TTC549 (cell line): ENCODE measurements around the gene HS3ST1.

ENCODE experiments used
- FAIRE-seq: peaks from 2 replicates; lab custom pipeline; 2012; peaks lifted over from hg19 to GRCh38; lab: Jason Lieb, UNC

HS3ST1 gene

DNA sequence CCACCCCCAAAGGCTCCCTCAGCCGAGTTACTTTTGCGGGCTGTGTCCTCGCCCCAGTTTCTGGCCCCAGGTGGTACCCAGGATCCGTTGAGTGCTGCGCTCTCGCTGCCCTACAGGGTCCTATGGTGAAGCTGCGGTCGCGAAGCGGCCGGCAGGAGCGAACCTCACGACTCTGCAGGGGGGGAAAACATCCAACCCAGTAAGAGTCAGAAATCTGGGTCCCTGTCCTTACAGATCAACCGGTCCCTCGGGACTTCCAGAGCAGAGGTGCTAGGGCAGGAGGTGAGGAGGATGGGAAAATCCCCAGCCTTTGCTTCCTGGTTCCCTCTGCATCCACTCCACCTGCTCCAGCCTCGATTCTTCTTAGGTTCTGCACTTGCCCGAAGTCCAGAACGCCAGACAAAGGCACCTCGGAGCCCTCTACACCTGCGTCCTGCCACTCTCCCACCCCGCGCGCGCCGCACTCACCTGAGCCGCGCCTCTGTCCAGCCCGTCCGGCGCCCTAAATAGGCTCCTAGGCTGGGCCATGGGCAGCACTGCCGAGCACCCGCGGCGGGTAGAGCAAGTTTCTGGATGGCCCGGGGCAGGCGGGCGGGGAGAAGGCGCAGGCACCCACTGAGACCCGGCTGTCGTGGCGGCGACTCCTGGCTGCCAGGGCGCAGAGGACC is at the start of gene HS3ST1:
Gene HS3ST1 (minus strand): TSS at position 664 of the 668 bp plus-strand sequence. CDS start 28,889 bp downstream, outside the sequence.
- FAIRE-seq, result no peak

DNA sequence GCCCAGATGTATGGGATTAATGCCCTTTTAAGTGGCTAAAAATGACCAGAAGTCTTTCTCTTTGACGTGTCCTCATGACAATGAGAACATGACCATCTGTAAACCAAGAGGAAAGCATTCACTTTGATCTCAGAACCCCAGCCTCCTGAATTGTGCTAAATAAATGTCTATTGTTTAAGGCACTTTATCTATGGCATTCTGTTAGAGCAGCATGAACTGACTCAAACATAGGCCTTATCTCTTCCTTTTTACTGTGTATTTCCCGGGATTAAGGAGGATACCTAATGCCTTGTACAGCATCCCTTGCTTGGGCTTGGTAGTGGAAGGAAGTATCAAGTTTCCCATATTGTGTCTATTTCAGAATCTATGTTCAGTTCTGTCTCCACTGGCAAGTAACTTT is 47.2 kb upstream of the HS3ST1 start:
- no peak for FAIRE-seq

DNA sequence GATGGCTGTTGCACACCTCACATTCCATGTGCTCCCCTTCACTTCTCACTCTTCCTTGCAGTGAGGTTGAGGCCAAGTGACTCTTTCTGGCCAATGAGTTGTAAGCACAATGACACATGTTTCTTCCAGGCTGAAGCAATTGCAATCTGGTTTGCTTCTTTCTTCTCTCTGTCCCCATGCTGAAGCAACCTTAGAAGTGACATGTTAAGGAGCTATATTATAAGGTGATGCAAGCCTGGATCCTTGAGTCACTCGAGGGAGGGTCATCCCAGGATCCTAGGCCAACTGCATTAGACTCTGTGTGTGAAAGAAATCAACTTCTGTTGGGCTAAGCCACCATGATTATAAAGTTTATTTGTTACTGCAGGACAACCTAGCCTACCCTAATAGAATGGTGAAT is 45.5 kb upstream of the HS3ST1 start:
- FAIRE-seq, result no peak

DNA sequence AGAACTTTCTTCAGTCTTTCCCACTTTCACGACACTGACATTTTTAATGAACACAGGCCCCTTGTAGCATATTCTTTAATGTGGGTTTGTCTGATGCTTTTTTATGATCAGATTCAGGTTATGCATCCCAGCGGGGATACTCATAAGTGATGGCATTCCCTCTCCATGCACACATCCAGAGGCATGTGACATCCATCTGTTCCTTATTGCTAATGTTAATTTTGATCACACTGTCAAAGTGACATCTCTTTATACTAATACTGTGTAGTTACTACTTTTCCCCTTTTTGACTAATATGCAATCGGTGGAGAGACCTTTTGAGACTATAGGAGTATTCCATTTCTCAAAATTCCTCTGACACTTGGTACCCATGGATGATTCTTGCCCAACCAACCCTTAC is 43.8 kb upstream of the HS3ST1 start:
- no peak for FAIRE-seq

DNA sequence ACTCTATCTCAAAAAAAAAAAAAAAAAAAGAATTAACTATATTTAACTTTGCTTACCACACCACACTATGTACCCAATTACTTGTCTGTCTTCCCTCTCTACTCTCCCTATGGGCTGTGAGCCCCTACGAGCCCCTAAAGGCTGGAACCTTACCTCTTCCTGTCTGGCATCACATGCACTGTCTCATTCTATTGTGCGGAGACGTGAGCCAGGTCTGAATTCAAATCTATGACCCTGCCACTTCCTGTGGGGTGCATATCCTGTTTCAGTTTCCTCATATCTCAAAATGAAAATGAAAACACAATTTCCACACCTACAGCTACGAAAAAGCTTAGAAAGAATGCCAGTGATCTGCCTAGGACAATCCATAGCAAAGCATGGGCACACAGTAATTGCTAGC is 42.9 kb upstream of the HS3ST1 start:
- no peak for FAIRE-seq

DNA sequence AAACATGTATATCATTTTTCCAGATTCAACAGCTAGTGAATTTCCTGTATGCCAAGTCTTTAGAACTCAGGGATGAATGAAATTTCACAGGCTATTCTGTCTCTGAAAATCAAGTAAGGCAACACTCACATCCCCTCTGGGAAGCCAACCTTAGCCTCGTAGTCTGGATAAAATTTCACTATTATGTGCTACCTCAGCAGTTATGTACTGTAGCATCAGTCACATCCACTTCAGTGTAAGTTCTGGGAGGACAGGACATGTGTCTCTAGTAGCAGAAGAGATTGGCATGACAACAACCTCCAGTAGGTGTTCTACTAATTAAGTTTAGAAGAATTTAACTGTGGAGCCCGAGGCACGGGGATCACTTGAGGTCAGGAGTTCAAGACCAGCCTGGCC is 42.4 kb upstream of the HS3ST1 start:
- no peak for FAIRE-seq

DNA sequence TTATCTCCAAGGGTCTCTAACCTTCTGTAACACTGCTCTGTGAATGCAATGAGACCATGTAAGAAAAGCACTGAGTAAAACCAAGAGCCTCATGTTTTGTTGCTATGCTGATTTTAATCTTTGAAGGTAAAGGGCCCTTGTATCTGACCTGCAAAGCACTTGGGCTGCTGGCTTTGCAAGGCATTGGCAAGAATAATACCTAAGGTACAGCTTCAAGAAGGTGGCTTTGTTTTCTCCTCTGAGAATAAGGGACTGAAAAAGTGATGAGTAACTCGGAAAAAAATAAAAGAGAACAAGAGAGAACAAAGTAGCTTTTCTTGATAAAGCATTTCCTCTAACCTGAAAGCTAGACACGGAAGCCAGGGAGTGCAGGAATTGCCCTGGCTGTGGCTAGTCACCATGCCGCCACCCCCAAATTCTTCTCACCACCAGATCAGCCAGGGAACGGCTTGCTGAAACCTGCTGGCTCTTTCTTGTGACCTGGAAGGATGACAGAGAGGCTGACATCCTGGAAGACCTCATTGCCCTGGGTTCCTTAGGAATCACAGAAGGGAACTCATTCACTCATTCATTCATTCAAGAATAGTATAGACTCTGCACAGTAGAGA is 41.8 kb upstream of the HS3ST1 start:
- no peak for FAIRE-seq

DNA sequence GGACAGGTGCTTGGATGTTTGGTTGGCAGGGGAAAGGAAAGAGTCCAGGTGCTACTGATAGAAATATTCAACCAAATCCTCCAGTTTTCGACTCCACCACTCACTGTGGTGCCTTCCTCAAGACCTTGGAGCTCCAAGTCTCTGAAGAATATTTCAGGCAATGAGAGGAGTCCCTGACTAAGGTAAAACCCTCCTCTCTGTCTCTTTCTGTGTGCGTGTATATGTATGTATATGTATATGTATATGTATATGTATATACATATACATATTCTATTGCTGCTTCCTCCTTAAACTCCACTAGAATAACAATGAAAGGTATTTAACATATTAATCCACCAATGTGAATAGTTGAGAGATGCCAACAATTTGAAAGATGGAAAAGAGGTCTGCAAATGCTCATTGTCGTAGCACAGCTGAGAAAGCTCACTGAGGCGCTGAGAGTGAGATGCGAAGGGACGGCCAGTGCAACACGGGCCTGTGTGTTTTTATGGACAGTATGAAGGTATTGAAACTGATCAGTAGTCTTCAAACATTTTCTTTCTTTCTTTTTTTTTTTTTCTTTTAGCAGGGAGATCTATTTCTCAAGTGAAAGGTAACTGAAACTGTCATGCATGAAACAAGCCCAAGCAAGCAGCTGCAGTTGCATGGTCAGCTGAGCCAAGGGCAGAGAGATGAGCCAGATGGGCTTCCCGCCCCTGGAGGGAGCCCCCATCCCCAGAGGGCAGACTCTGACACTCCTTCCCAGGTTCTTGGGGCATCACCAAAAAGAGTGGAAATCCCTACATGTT is 41.1 kb upstream of the HS3ST1 start:
- no peak for FAIRE-seq

DNA sequence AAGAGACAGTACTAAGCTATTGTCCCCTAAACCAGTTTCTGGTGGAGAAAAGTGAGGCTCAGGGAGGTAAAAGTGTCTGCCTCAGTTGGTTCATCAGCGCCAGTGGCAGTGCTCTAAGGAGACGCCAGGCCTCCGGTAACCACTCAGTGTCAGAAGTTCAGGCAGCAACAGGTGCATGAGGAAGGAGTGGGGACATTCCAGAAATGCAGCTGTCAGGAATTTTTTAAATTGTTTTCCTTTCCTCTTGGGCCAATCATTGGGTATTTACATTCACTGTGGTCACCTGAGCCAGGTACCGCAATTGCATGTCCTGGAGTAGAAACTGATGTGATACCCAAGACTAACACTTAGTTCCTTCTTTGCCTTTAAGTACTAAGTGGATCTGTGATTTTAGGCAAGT is 40.2 kb upstream of the HS3ST1 start:
- no peak for FAIRE-seq

DNA sequence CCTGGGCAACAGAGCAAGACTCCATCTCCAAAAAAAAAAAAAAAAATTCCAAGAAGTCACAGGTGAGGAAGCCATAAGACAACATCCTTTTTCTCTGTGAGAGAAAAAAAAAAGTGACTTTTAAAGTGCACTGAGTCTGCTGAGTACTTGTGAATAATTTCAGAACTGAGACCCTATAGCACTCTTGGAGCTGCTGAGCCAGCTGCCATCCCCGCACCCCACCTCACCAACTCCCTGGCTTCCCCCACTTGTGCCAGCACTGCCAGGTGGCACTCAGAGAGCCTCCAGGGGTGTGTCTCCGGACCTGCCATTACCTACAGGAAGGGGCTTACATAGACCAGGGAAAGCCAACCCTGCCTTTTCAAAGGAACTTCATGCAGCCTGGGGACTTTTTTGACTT is 39.2 kb upstream of the HS3ST1 start:
- FAIRE-seq, result no peak

DNA sequence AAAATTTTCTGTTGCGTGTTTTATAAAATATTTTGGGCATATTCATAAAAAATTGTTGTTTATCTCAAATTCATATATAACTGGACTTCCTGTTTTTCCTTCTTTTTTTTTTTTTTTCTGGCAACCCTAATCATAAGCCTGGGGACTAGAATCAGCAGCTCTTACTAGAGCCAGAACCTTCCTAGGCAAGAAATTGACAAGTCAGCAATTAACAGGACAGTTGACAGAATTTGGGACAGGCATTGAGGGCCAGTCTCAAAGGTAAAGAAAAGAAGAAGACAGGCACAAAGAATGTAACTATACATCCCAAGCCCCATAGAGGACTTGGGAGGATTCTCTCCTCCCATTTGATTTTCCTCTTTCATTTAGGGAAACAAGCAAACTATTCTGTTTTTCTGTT is 35.0 kb upstream of the HS3ST1 start:
- FAIRE-seq, result no peak

DNA sequence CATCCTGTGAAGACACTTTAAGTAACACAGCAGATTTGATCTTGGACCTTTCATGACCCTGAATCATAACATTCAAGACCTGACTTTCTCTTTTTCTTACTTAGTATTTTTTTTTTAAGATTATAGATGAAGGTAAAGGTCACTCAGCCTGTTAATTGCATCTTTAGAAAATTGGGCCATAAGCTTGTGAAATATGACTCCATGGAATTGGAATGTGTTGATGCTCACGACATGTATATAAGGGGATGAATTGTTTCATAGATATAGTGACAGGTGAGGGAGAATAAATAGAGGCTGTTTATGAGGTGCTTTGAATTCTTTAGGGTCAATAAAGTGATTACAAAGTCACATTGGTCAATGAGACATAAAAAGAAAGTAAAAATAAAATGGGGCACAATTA is 27.7 kb upstream of the HS3ST1 start:
- FAIRE-seq, result no peak

DNA sequence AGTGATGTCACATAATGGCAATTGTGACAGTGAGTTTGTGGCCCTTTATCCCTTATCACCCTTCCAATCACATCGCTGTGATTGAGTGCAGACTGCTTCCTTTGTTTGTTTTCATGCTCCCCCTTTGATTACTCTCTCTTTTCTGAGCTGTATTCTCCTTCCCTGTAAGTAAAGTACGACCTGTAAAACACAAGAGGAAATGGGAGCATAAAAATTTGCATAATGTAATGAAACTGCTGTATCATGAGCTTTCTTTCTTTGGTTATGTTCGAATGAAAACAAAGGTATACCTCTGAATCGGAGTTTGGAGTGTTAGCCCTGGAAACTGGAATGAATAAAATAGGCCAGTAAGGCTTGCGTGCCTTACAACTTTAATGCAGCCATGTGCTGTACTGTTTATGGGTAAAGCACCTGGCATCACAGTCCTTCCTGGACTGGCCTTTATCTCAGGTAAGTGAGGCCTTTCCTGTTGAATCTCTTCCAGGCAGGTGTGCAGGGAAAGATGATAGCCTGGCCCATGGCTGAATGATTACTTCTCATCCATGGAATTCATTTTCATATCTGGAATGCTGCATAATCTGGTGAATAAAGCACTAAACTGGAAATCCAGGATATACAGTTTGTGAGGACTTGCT is 26.6 kb upstream of the HS3ST1 start:
- no peak for FAIRE-seq

DNA sequence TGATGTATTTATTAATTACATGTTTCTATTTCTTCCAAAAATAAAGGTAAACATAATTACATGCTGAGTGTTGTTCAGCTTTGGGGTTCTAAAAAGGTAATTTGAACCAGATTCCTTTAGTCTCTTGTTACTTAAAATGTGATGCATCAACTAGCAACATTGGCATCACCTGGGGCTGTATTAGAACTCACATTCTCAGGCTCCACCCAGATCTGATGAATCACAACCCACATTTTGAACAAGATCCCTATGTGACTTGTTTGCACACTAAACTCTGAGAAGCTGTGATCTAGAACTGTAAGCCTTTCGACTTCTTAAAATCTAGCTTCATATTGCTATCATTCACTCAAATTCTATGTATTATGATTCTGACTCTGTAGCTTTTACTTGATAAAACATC is 23.0 kb upstream of the HS3ST1 start:
- FAIRE-seq, result no peak

DNA sequence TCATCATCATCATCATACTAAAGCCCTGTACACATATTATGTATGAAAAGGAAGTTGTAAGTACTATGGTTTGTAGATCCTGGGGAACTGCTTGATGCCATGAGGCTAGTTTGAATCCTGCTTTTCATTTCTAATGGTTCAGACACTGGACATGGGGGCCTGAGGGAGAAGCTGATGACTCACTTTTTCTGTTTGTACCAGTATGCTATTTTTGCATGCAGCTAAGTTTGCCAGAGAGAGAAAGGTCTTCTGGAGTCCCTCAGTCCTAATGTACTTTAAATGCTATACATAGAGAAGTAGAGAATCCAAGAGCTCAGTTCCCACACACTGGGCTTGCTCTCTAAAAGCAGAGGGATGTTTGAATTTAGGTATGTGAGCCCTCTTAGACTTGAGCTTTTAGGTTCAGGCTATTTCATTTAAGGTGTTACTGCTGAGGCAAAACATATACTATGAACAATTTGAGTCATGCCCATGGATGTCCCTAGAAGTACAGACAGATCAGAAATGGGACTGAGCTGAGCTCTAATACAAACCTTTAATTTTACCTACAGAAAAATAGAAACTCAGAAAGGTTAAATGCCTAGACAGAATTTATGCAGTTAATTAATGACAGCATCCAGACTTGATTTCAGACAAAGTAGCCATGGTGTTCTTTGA is 17.6 kb upstream of the HS3ST1 start:
- no peak for FAIRE-seq

DNA sequence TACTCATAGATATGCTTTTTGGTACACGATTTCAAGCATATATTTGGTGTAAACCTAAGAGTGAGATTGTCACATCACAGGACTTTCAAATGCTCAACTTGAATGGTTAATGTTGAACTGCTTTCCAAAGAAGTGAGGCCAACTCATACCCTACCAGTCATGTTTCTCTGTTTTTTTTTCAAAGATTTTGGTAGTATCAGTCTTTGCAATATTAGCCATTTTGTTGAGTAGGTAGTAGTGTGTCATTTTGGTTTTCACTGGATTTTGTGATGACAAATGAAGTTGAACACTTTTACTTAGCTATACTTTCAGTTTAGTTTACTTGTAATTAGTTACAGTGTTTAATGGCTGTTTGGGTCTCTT is 12.5 kb upstream of the HS3ST1 start:
- no peak for FAIRE-seq

DNA sequence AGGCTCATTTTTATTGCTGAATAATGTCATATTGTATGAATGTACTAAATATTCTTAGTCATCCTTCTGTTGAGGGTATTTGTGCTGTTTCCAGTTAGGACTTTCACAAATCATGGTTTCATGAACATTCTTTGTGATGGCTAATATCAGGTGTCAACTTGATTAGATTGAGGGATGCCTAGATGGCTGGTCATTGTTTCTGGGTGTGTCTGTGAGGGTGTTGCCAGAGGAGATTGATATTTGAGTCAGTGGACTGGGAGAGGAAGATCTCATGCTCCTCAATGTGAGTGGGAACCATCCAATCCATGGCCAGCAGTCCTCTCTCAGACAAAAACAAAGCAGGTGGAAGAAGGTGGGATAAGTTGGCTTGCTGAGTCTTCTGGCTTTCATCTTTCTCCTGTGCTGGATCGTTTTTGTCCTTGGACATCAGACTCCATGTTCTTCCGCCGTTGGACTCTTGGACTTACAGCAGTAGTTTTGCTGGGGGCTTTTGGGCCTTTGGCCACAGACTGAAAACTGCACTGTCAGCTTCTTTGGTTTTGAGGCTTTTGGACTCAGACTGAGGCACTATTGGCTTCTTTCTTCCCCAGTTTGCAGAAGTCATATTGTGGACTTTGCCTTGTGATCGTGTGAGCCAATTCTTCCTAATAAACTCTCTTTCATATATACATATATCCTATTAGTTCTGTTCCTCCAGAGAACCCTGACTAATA is 11.9 kb upstream of the HS3ST1 start:
- FAIRE-seq, result no peak

DNA sequence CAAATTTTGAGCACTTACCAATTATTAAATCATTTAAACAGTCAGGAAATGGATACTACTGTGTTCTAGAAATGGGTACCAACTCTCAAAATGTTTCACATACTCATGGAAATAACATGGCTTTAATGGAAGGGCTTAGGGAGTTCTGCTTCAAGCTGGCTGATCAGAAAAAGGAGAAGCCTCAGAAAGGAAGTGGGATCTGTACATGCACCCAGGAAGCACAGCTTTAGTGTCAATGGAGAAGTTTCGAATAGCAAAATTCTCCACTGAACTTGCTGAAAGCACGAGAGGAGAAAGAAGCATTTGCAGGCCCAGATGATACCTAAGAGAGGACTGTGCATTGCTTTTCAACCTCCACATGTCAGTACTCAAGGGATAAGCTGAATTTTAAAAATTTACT is 11.1 kb upstream of the HS3ST1 start:
- no peak for FAIRE-seq

DNA sequence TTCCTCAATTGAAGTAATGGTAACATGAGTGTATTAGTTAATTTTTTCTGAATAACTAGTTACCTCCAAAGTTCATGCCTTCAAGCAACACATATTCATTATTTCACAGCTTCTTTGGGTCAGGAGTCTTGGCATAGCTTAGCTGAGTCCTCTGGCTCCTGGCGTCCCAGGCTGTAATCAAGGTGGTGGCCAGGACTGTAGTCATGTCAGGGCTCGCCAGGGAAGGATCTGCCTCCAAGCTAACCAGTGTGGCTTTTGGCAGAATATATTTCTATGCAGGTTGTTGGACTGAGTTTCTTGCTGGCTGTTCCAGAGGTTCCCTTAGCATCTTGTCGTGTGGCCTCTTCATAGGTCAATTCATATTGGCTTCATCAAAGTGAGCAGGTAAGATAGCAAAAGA is 10.0 kb upstream of the HS3ST1 start:
- FAIRE-seq, result no peak

DNA sequence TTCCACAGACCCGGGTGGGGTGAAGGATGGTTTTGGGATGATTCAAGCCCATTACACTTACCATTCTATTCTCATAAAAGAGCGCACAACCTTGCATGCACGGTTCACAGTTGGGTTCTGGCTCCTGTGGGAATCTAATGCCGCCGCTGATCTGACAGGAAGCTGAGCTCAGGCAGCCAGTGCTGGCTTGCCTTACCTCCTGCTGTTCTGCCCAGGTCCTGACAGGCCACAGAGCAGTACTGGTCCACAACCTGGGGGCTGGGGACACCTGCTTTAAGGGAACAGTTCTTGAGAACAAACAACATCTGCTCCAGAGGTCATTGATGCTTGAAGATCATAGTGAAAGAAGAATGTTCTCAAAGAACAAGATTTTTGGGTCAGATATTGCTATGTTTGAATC is 8.0 kb upstream of the HS3ST1 start:
- no peak for FAIRE-seq

DNA sequence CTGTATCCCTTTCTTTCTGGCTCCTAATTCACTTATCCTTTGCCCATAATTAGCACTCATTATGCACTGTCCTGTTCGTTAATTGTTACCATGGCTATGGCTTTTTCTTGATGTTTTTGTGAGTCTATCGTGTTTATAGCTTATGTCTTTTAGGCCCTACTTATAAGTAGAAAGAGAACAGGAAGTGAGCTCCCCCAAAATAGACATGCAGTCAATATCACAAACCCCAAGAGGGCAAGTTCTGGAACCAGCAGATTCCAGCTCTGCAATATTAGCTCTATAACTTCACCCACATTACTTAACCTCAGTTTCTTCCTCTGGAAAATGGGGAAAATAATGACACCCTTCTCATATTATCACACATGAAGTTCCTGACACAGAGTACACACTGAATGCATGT is 7.4 kb upstream of the HS3ST1 start:
- FAIRE-seq, result no peak

DNA sequence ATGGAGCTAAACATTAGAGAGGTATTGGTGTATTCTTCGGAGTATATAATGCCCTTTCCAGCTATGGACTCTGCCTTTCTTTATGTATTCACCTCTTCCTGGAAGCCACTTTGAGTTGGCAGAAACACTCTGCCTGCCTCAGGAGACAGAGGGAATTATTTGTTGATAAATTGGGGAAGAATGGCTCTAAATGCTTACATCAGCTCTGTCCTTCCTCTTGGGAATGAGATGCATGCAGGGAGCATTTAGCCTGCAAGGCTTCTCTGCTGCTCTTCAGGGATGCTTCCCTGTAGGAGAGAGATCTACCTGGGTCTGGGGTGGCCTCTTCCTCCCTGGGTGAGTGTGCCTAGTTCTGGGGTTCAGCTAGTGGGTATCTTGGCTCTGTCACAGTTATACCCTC is 6.9 kb upstream of the HS3ST1 start:
- no peak for FAIRE-seq
